ENCODE results near the gene CCDC18. TPM values are rescaled to one million over a fixed set of nuclear protein-coding genes. Genes with fewer than 3 reads are reported as not detected.
"Not testable (repeated sequence)": the region's sequence is repeated elsewhere in the genome, so short reads cannot be mapped to it uniquely, and the experiment has no call there.

The CCDC18 gene
- total and polyA plus RNA-seq, 10 donors = 9.0 to 18.2 (median 11.2) TPM

DNA sequence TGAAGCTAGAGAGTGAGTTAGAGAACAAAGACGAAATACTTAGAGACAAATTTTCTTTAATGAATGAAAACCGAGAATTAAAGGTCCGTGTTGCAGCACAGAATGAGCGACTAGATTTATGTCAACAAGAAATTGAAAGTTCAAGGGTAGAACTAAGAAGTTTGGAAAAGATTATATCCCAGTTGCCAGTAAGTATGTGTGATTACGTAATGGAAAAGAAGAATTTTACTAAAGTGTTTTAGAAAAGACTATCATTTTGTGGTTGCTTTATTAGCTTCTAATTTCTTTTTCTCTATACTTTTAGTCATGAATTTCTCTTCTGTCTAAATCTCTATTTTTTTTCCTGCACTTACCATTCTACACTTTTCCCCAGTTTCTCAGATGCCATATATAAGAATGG is 26.7 kb downstream of the CCDC18 start:
- TF ChIP-seq POLR2A (IDR thresholded peaks at IDR 0.05) = no peak
- TF ChIP-seq, protein P1, sequence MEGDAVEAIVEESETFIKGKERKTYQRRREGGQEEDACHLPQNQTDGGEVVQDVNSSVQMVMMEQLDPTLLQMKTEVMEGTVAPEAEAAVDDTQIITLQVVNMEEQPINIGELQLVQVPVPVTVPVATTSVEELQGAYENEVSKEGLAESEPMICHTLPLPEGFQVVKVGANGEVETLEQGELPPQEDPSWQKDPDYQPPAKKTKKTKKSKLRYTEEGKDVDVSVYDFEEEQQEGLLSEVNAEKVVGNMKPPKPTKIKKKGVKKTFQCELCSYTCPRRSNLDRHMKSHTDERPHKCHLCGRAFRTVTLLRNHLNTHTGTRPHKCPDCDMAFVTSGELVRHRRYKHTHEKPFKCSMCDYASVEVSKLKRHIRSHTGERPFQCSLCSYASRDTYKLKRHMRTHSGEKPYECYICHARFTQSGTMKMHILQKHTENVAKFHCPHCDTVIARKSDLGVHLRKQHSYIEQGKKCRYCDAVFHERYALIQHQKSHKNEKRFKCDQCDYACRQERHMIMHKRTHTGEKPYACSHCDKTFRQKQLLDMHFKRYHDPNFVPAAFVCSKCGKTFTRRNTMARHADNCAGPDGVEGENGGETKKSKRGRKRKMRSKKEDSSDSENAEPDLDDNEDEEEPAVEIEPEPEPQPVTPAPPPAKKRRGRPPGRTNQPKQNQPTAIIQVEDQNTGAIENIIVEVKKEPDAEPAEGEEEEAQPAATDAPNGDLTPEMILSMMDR (IDR thresholded peaks at IDR 0.05 in 8 of 11, conservative IDR thresholded peaks at IDR 0.05 in 3 of 11) = no peak
- no peak for TF ChIP-seq POLR2AphosphoS5 (IDR thresholded peaks at IDR 0.05)
- peaks cover 0 to 65% (median 7%) of the 10 kb centered on the region in 6 donors for H3K36me3 ChIP-seq
- 88 to 94% (median 91%) methylated on average over 5 of the region's 5 CpGs for WGBS, 5 donors
- DNase-seq = no peak
- intact Hi-C loops (cut with DNase I; ENCODE audit: low total_unique reads) = no loop called here
- no peaks in the 10 kb centered on the region for H3K9me3 ChIP-seq
- H3K4me1 ChIP-seq = no peaks in the 10 kb centered on the region
- H3K27me3 ChIP-seq (replicated peaks in 1 of 7) = no peaks in the 10 kb centered on the region
- no peak overlapping the region for H3K4me3 ChIP-seq
- H3K27ac ChIP-seq = no peak overlapping the region

DNA sequence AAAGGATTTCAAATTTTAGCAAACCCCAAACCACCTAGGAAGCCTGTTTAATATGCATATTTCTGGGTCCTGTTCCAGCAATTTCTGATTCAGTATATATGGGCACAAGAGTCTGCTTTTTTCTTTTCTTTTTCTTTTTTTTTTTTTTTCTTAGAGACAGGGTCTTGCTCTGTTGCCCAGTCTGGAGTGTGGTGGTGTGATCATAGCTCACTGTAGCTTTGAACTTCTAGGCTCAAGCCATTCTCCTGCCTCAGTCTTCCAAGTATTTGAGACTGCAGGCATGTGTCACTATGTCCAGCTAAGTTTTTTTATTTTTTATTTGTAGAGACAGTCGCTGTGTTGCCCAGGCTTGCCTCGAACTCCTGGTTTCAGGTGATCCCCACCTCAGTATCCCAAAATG is 34.8 kb downstream of the CCDC18 start:
- H3K27ac ChIP-seq = no peak overlapping the region
- H3K4me3 ChIP-seq = no peak overlapping the region
- DNase-seq = no peak
- H3K9me3 ChIP-seq = no peaks in the 10 kb centered on the region
- H3K27me3 ChIP-seq (replicated peaks in 1 of 7) = no peaks in the 10 kb centered on the region
- peaks cover 0 to 64% (median 0%) of the 10 kb centered on the region in 6 donors for H3K36me3 ChIP-seq
- intact Hi-C loops (cut with DNase I; ENCODE audit: low total_unique reads) = no loop called here
- TF ChIP-seq, protein P1 (IDR thresholded peaks at IDR 0.05 in 8 of 11, conservative IDR thresholded peaks at IDR 0.05 in 3 of 11) = no peak
- TF ChIP-seq POLR2A (IDR thresholded peaks at IDR 0.05) = no peak
- no peak for TF ChIP-seq POLR2AphosphoS5 (IDR thresholded peaks at IDR 0.05)
- H3K4me1 ChIP-seq = peaks cover 0 to 15% (median 0%) of the 10 kb centered on the region in 6 donors
- 92 to 100% (median 97%) methylated on average over 2 of the region's 2 CpGs for WGBS, 5 donors

DNA sequence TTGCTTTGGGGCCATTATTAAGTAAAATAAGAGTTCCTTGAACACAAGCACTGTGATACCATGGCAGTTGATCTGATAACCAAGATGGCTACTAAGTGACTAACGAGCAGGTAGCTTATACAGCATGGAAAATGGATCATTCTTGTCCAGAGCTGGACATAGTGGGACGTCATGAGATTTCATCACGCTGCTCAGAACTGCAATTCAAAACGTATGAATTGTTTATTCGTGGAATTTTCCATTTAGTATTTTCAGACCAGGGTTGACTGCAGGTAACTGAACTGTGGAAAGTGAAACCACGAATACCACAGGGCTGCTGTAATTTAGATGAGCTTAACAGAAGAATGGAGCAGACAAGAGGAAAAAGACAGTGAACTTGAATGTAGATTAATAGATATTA is 38.9 kb downstream of the CCDC18 start:
- Histone ChIP-seq H3K27me3 (replicated peaks in 1 of 7) (no peaks in the 10 kb centered on the region), H3K4me1 (peaks cover 0 to 15% (median 0%) of the 10 kb centered on the region in 6 donors), H3K27ac (peak overlapping the region in 2 of 8 donors; percentile 15), H3K9me3 (no peaks in the 10 kb centered on the region), H3K36me3 (peaks cover 0 to 82% (median 0%) of the 10 kb centered on the region in 6 donors), H3K4me3 (peak overlapping the region in 3 of 8 donors; percentile 8 to 51 (median 11))
- WGBS, 5 donors = 49 to 63% (median 50%) methylated on average over 6 of the region's 6 CpGs
- no peak for DNase-seq
- intact Hi-C loops (cut with DNase I; ENCODE audit: low total_unique reads) = no loop called here
- TF ChIP-seq POLR2A (IDR thresholded peaks at IDR 0.05) (no peak), POLR2AphosphoS5 (IDR thresholded peaks at IDR 0.05) (no peak)
- TF ChIP-seq, protein P1 (IDR thresholded peaks at IDR 0.05 in 8 of 11, conservative IDR thresholded peaks at IDR 0.05 in 3 of 11) = no peak

DNA sequence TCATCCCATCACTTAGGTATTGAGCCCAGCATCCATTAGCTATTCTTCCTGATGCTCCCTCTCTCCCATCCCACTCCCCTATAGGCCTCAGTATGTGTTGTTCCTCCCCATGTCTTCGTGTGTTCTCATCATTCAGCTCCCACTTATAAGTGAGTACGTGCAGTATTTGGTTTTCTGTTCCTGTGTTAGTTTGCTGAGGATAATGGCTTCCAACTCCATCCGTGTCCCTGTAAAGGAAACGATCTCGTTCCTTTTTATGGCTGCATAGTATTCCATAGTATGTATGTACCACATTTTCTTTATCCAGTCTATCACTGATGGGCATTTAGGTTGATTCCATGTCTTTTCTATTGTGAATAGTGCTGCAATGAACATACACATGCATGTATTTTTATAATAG is 40.2 kb downstream of the CCDC18 start:
- H3K4me1 ChIP-seq = peaks cover 0 to 15% (median 0%) of the 10 kb centered on the region in 6 donors
- H3K9me3 ChIP-seq; intact Hi-C loops (cut with DNase I; ENCODE audit: low total_unique reads); DNase-seq; H3K27me3 ChIP-seq (replicated peaks in 1 of 7); H3K4me3 ChIP-seq; H3K27ac ChIP-seq: not testable (repeated sequence)
- 84 to 100% (median 97%) methylated on average over 5 of the region's 5 CpGs for WGBS, 5 donors
- peaks cover 0 to 70% (median 4%) of the 10 kb centered on the region in 6 donors for H3K36me3 ChIP-seq

DNA sequence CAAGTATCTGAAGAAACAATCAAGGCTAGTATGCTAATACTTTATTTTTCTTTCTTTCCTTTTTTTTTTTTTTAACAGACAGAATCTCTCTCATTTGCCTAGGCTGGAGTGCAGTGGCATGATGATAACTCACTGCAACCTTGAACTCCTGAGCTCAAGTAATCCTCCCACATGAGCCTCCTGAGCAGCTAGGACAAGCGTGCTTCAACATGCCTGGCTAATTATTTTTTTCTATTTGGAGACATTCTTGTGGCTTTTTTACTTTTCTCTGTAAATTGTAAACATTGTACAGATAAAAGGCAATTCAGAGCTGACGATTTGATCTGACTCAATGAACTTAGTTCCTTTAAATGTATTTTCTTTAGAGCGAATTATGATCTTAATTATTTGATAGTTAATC is 41.4 kb downstream of the CCDC18 start:
- intact Hi-C loops (cut with DNase I; ENCODE audit: low total_unique reads) = no loop called here
- Histone ChIP-seq H3K4me1 (peaks cover 0 to 15% (median 0%) of the 10 kb centered on the region in 6 donors), H3K36me3 (peaks cover 0 to 71% (median 4%) of the 10 kb centered on the region in 6 donors), H3K9me3 (no peaks in the 10 kb centered on the region), H3K27ac (no peak overlapping the region), H3K27me3 (replicated peaks in 1 of 7) (no peaks in the 10 kb centered on the region), H3K4me3 (no peak overlapping the region)
- DNase-seq = no peak
- WGBS, 5 donors = 89 to 95% (median 93%) methylated on average over 3 of the region's 3 CpGs
- TF ChIP-seq POLR2A (IDR thresholded peaks at IDR 0.05) = no peak
- TF ChIP-seq, protein P1 (IDR thresholded peaks at IDR 0.05 in 8 of 11, conservative IDR thresholded peaks at IDR 0.05 in 3 of 11) = no peak
- TF ChIP-seq POLR2AphosphoS5 (IDR thresholded peaks at IDR 0.05) = no peak

Measured in spleen (tissue), 11 donors.